GM23338 (cell line): ENCODE data around the gene PHLDA3. TPM values are rescaled to one million over a fixed set of nuclear protein-coding genes. Genes with fewer than 3 reads are reported as not detected.

Experiments used
- ATAC-seq: fragments of 200-7000 bp; cut with Tn5 transposase; 3 replicates; pipeline ENCODE4 v1.9.1; 2020
- DNase-seq: peaks from one replicate; pipeline ENCODE4 v3.0.0-alpha.2; 2015; ENCODE audit warnings: low spot score
- H2AFZ ChIP-seq: fragments of 200-600 bp; sonication (generic); 2 replicates; pipeline ENCODE4 v1.8.0; 2016; ENCODE audit warnings: antibody characterized with exemption, mild to moderate bottlenecking, moderate library complexity
- H3F3A ChIP-seq: fragments of 200-600 bp; sonication (generic); replicated peaks from 2 replicates; pipeline ENCODE4 v1.8.0; 2017; ENCODE audit warnings: antibody characterized with exemption, mixed run types, low read depth
- H3K27ac ChIP-seq: fragments of 200-600 bp; sonication (generic); 2 replicates; pipeline ENCODE4 v1.6.1; 2016; ENCODE audit warnings: low read depth
- H3K27me3 ChIP-seq: fragments of 200-600 bp; sonication (generic); 2 replicates; pipeline ENCODE4 v1.8.0; 2016; ENCODE audit warnings: mild to moderate bottlenecking, mixed run types, moderate library complexity; ENCODE audit not compliant: insufficient read depth
- H3K36me3 ChIP-seq: fragments of 200-600 bp; sonication (generic); 2 replicates; pipeline ENCODE4 v1.8.0; 2016; ENCODE audit warnings: mild to moderate bottlenecking; ENCODE audit not compliant: insufficient read depth
- H3K4me1 ChIP-seq: fragments of 200-600 bp; sonication (generic); 2 replicates; pipeline ENCODE4 v1.8.0; 2016; ENCODE audit warnings: mild to moderate bottlenecking, moderate library complexity; ENCODE audit not compliant: insufficient read depth
- H3K4me2 ChIP-seq: fragments of 200-600 bp; sonication (generic); 2 replicates; pipeline ENCODE4 v1.7.1; 2017; ENCODE audit warnings: mixed run types
- H3K4me3 ChIP-seq: fragments of 200-600 bp; sonication (generic); 2 replicates; pipeline ENCODE4 v1.6.1; 2016; ENCODE audit warnings: mixed run types
- H3K79me2 ChIP-seq: fragments of 200-600 bp; sonication (generic); replicated peaks from 2 replicates; pipeline ENCODE4 v1.8.0; 2017; ENCODE audit warnings: mild to moderate bottlenecking; ENCODE audit not compliant: insufficient read depth
- H3K9me2 ChIP-seq: fragments of 200-600 bp; sonication (generic); 2 replicates; pipeline ENCODE4 v1.8.0; 2017; ENCODE audit not compliant: insufficient read depth
- H4K20me1 ChIP-seq: fragments of 200-600 bp; sonication (generic); replicated peaks from 2 replicates; pipeline ENCODE4 v1.8.0; 2017; ENCODE audit warnings: mild to moderate bottlenecking; ENCODE audit not compliant: insufficient read depth
- H3K27ac Mint-ChIP-seq: 2 replicates; pipeline ENCODE4 v1.8.0; 2020; ENCODE audit warnings: inconsistent platforms, mild to moderate bottlenecking, moderate library complexity, mixed read lengths
- H3K27me3 Mint-ChIP-seq: 3 replicates; pipeline ENCODE4 v1.8.0; 2022; ENCODE audit warnings: low read depth, mild to moderate bottlenecking, moderate library complexity, mixed read lengths, inconsistent platforms; ENCODE audit not compliant: insufficient read depth, poor library complexity
- H3K36me3 Mint-ChIP-seq: 3 replicates; pipeline ENCODE4 v1.8.0; 2021; ENCODE audit warnings: low read depth, mild to moderate bottlenecking, inconsistent platforms, moderate library complexity, mixed read lengths
- H3K4me1 Mint-ChIP-seq: 3 replicates; pipeline ENCODE4 v1.8.0; 2020; ENCODE audit warnings: mild to moderate bottlenecking, inconsistent platforms, mixed read lengths
- H3K4me3 Mint-ChIP-seq: 3 replicates; pipeline ENCODE4 v1.8.0; 2021; ENCODE audit warnings: moderate library complexity, mild to moderate bottlenecking, inconsistent platforms, mixed read lengths
- H3K9me3 Mint-ChIP-seq: 3 replicates; pipeline ENCODE4 v1.8.0; 2020; ENCODE audit warnings: moderate library complexity, mild to moderate bottlenecking, inconsistent platforms, mixed read lengths
- CREB1 ChIP-seq: fragments of 250-450 bp; sonication (Bioruptor Pico); IDR thresholded peaks from 2 replicates; pipeline ENCODE4 v1.5.0; 2020; ENCODE audit warnings: low read depth, mild to moderate bottlenecking, moderate library complexity
- CTCF ChIP-seq, 2 experiments: fragments of 200-600 bp in 1 of 2; sonication (generic) in 1 of 2; conservative IDR thresholded peaks; 2 replicates each; pipeline versions ENCODE4 v1.5.1 to v1.6.1; 2016 to 2017; ENCODE audit warnings: antibody characterized with exemption in 2 of 2, low read depth in 2 of 2, mild to moderate bottlenecking in 2 of 2, moderate library complexity in 1 of 2
- EZH2 ChIP-seq: fragments of 200-600 bp; sonication (generic); IDR thresholded peaks from one replicate; pipeline ENCODE4 v1.8.0; 2017; ENCODE audit warnings: antibody characterized with exemption, mild to moderate bottlenecking, low read depth; ENCODE audit not compliant: unreplicated experiment
- EZH2phosphoT487 ChIP-seq: fragments of 200-600 bp; sonication (generic); IDR thresholded peaks from one replicate; pipeline ENCODE4 v1.8.1; 2018; ENCODE audit warnings: antibody characterized with exemption; ENCODE audit not compliant: unreplicated experiment
- JUNB ChIP-seq: IDR thresholded peaks from one replicate; pipeline ENCODE4 v1.6.1; 2016; ENCODE audit warnings: antibody characterized with exemption; ENCODE audit not compliant: unreplicated experiment
- NANOG ChIP-seq: IDR thresholded peaks from 2 replicates; pipeline ENCODE4 v1.6.1; 2016; ENCODE audit warnings: antibody characterized with exemption, borderline replicate concordance
- POLR2AphosphoS5 ChIP-seq: IDR thresholded peaks from 2 replicates; pipeline ENCODE4 v1.6.1; 2016; ENCODE audit warnings: antibody characterized with exemption, low read depth
- REST ChIP-seq: IDR thresholded peaks from one replicate; pipeline ENCODE4 v1.6.1; 2018; ENCODE audit warnings: antibody characterized with exemption; ENCODE audit not compliant: unreplicated experiment
- STAT1 ChIP-seq: IDR thresholded peaks from one replicate; pipeline ENCODE4 v1.6.1; 2016; ENCODE audit warnings: antibody characterized with exemption; ENCODE audit not compliant: unreplicated experiment
- ZNF114 ChIP-seq: fragments of 250-450 bp; sonication (Bioruptor Pico); IDR thresholded peaks from 2 replicates; pipeline ENCODE4 v1.5.0; 2020; ENCODE audit warnings: mild to moderate bottlenecking, moderate library complexity
- ZNF462 ChIP-seq: fragments of 250-450 bp; sonication (Bioruptor Pico); IDR thresholded peaks from 2 replicates; pipeline ENCODE4 v1.5.0; 2020; ENCODE audit warnings: mild to moderate bottlenecking, moderate library complexity
- polyA plus RNA-seq: library from polyadenylated mRNA; unstranded; fragments of >200 nt; fragmentation: Nextera tagmentation; extraction: Ambion mirVana; gene quantifications from 2 replicates; pipeline ENCODE4 v1.2.1, GENCODE V29; 2016
- total RNA-seq: library from RNA; depleted of rRNA; stranded (reverse); fragments of >200 nt; shearing (Covaris generic); gene quantifications from 2 replicates; pipeline ENCODE4 v1.2.3, GENCODE V29; 2014
- TF ChIP-seq, protein P1 (sequence below): IDR thresholded peaks from 2 replicates; pipeline ENCODE4 v1.6.1; 2016; ENCODE audit warnings: antibody characterized with exemption

PHLDA3 gene
- total and polyA plus RNA-seq, 2 experiments from 2014 or later, result 37.5 to 87.4 TPM

- Histone ChIP-seq H3K4me2 (no peak overlapping the region), H3K79me2 (no peaks in the 10 kb centered on the region), H2AFZ (no peak overlapping the region), H4K20me1 (no peaks in the 10 kb centered on the region), H3F3A (no peaks in the 10 kb centered on the region; the same call in 1 of the 2 replicates), H3K4me3 (no peak overlapping the region), H3K27me3 (peaks cover 15% of the 10 kb centered on the region), H3K27ac (no peak overlapping the region), H3K4me1 (peaks cover 17% of the 10 kb centered on the region), H3K36me3 (no peaks in the 10 kb centered on the region), H3K9me2 (0 out of 2 replicates have a peak, but pooled peaks cover 6% of the 10 kb centered on the region)
- no peak overlapping the region for H3K27ac Mint-ChIP-seq
- no peaks in the 10 kb centered on the region for H3K9me3 Mint-ChIP-seq
- no peak for TF ChIP-seq POLR2AphosphoS5
- no peak for TF ChIP-seq JUNB
- TF ChIP-seq EZH2phosphoT487, result no peak
- TF ChIP-seq CREB1 (CRISPR knock-in tag), result no peak
- TF ChIP-seq EZH2, result no peak
- no peak for TF ChIP-seq NANOG
- TF ChIP-seq, protein P1, sequence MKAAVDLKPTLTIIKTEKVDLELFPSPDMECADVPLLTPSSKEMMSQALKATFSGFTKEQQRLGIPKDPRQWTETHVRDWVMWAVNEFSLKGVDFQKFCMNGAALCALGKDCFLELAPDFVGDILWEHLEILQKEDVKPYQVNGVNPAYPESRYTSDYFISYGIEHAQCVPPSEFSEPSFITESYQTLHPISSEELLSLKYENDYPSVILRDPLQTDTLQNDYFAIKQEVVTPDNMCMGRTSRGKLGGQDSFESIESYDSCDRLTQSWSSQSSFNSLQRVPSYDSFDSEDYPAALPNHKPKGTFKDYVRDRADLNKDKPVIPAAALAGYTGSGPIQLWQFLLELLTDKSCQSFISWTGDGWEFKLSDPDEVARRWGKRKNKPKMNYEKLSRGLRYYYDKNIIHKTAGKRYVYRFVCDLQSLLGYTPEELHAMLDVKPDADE, result no peak
- no peak for TF ChIP-seq ZNF462 (CRISPR knock-in tag)
- no peak for TF ChIP-seq CTCF (conservative IDR thresholded peaks at IDR 0.05; ENCODE audit: low read depth in 2 of 2)
- TF ChIP-seq REST, result no peak
- TF ChIP-seq ZNF114 (CRISPR knock-in tag), result no peak
- no peak for TF ChIP-seq STAT1
- no peaks in the 10 kb centered on the region for H3K36me3 Mint-ChIP-seq
- H3K27me3 Mint-ChIP-seq, result peaks cover 15% of the 10 kb centered on the region
- H3K4me3 Mint-ChIP-seq, result no peak overlapping the region
- ATAC-seq (no peak), DNase-seq (no peak)
- H3K4me1 Mint-ChIP-seq, result peaks cover 24% of the 10 kb centered on the region
Observed at GRCh38 chr1:201475915-201476669, 7.1 kb upstream of the PHLDA3 start.
